GDM1 (cell line): ENCODE results near the gene PWWP2A.
"Not testable (repeated sequence)": the region's sequence is repeated elsewhere in the genome, so short reads cannot be mapped to it uniquely, and the experiment has no call there.

ENCODE experiments used
- DNase-seq: peaks from one replicate; lab custom pipeline; 2025; lab: John Stamatoyannopoulos, UW

The PWWP2A gene

GRCh38 chr5:160076997-160077396 lies 42.3 kb downstream of the PWWP2A start:
- no peak for DNase-seq

- no peak for DNase-seq
Measured at GRCh38 chr5:160075073-160075472, 44.2 kb downstream of the PWWP2A start.

GRCh38 chr5:160071916-160072315 lies 47.3 kb downstream of the PWWP2A start:
- no peak for DNase-seq

- no peak for DNase-seq
Measured at GRCh38 chr5:160071516-160071915, 47.7 kb downstream of the PWWP2A start.

- DNase-seq: not testable (repeated sequence)
Measured at GRCh38 chr5:160069120-160069519, 50.1 kb downstream of the PWWP2A start.

GRCh38 chr5:160064995-160065614 lies 54.1 kb downstream of the PWWP2A start:
- DNase-seq: no peak

- no peak for DNase-seq
Measured at GRCh38 chr5:160064417-160064810, 54.8 kb downstream of the PWWP2A start.

- no peak for DNase-seq
Measured at GRCh38 chr5:160061770-160062169, 57.5 kb downstream of the PWWP2A start.

GRCh38 chr5:160060001-160060400 lies 59.2 kb downstream of the PWWP2A start:
- DNase-seq: no peak

GRCh38 chr5:160057256-160057655 lies 62.0 kb downstream of the PWWP2A start:
- DNase-seq: no peak

- DNase-seq: no peak
Measured at GRCh38 chr5:160054831-160055230, 64.4 kb downstream of the PWWP2A start.

GRCh38 chr5:160054047-160054446 lies 65.2 kb downstream of the PWWP2A start:
- no peak for DNase-seq

GRCh38 chr5:160049099-160049498 lies 70.2 kb downstream of the PWWP2A start:
- DNase-seq: no peak

- no peak for DNase-seq
Measured at GRCh38 chr5:160048131-160048530, 71.1 kb downstream of the PWWP2A start.

GRCh38 chr5:160047423-160047822 lies 71.8 kb downstream of the PWWP2A start:
- DNase-seq: no peak

- no peak for DNase-seq
Measured at GRCh38 chr5:160044967-160045366, 74.3 kb downstream of the PWWP2A start.

GRCh38 chr5:160044391-160044804 lies 74.9 kb downstream of the PWWP2A start:
- DNase-seq: no peak

GRCh38 chr5:160042671-160043070 lies 76.6 kb downstream of the PWWP2A start:
- no peak for DNase-seq
